EL (cell line): ENCODE results near the gene C1QTNF8.
"Not testable (repeated sequence)": the region's sequence is repeated elsewhere in the genome, so short reads cannot be mapped to it uniquely, and the experiment has no call there.

ENCODE experiments used
- DNase-seq: peaks from one replicate; pipeline ENCODE4 v3.0.0-alpha.2; 2016

C1QTNF8 gene

DNA sequence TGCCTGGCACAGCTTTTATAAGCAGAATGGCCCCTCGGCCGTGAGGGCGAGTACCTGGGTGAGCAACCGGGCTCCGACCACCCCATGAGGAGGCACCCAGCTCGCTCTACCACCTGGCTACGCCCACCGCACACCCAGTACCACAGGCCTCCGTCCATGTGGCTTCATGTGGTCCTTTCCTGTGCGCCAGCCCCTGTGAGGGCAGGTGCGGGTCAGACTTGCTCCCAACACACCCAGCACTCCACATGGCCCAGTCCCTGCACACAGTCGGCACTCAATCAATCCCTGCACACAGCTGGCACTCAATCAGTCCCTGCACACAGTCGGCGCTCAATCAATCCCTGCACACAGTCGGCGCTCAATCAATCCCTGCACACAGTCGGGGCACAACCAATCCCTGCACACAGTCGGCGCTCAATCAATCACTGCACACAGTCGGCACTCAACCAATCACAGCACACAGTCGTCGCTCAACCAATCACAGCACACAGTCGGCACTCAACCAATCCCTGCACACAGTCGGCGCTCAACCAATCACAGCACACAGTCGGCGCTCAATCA is 4.0 kb downstream of the C1QTNF8 start:
- DNase-seq = no peak

DNA sequence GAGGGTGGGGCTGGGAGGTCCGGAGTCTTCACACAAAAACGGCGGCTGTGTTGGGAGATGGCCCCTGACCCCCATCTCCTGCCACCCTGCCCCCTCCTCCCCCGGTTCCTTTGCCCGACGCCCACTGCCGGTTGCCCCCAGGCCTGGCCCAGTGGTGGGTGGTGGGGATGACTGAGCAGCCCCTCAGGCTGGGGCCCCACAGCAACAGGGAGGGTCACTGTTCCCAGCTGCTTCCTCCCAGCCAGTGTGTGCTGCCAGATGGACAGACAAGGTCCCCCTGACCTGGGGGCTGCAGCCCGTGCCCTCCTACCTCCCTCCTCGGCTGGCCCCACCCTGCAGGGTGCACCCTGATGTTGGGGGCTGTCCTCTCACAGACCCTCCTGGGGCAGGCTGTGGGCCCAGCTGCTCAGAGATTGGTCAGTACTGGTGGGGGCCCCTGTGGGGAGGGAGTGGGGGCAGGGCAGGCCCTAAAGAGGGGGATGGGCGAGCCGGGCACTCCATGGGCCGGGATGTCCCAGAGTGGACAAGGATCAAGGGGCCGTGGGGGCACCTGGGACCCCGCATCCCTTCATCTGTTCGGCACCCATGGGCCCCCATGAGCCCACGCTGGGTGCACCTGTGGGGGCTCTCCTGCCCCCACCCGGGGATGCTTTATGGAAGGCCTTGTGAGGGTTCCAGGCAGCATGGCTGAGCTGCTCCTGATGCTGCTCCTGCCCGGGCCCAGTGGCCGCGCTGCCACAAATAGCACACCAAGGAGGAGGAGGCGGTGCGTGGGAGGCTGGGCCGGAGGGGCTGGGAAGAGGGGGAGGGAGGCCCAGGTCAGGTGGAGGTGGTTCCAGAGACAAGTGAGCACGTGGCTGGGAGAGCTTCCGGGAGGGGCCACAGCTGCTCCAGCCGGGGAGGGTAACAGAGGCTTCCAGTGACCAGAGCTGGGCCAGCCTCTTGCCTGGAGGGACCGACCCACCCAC is 5.1 kb downstream of the C1QTNF8 start:
- DNase-seq = no peak

- no peak for DNase-seq
Measured at GRCh38 chr16:1089822-1090619, 6.0 kb downstream of the C1QTNF8 start.

GRCh38 chr16:1089439-1089821 is 6.6 kb downstream of the C1QTNF8 start:
- DNase-seq = no peak

GRCh38 chr16:1088295-1089170 is 7.5 kb downstream of the C1QTNF8 start:
- DNase-seq = no peak

GRCh38 chr16:1086443-1086842 is 9.6 kb downstream of the C1QTNF8 start:
- DNase-seq = not testable (repeated sequence)

DNA sequence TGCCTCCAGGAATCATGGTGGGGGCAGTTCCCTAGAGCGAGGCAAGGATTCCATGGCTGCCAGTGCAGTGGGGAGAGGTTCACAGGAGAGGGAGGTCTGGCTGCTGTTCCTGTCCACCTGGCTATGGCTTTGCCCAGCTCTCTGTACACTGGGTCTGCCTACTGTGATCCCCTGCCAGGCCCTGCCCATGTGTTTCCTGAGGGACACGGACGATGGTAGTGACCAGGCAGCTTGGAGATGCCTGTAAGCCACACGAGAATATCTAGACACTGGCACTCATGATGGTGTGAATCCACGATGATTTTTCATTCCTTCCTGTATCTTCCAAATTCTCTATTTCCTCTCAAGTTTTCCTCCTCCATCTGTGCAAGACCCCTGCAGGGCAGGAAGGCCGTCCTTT is 11.1 kb downstream of the C1QTNF8 start:
- DNase-seq = no peak

DNA sequence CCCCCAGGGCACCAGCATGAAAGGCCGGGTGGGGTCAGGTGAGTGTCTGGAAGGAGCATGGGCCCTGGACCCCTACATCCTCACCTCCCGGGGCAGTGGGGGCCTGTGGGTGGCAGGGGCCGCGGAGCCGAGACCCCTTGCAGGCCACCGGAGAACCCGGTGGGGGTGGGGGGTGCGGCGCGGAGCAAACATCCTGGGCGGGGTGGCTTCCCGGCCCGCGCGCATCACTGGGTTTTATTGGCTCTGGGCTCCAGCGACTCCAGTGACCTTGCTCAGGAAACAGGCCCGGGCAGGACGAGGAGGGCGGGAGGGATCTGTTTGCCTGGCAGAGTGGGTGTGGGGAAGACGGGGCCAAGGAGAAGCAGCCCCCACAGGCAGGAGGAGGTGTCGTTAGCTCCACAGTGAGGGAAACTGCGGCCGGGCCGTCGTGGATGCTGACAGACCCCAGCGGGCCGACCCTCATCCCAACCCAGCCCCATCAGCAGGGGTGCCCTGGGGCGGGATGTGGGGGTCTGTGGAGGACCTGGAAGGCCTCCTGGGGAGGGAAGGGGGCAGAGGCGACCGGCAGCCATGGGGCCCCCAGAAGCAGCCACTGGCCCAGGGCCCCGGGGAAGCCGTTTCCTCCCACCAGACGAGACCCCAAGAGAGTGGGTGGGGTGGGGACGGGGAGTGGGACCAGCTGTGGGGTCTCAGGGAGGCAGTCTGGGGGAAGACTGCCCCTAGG is 12.9 kb downstream of the C1QTNF8 start:
- peak; percentile 29 for DNase-seq

- DNase-seq = peak; percentile 60
Measured at GRCh38 chr16:1082266-1082951, 13.6 kb downstream of the C1QTNF8 start.

- no peak for DNase-seq
Measured at GRCh38 chr16:1081734-1082265, 14.2 kb downstream of the C1QTNF8 start.

- DNase-seq = no peak
Measured at GRCh38 chr16:1080801-1081733, 15.0 kb downstream of the C1QTNF8 start.

DNA sequence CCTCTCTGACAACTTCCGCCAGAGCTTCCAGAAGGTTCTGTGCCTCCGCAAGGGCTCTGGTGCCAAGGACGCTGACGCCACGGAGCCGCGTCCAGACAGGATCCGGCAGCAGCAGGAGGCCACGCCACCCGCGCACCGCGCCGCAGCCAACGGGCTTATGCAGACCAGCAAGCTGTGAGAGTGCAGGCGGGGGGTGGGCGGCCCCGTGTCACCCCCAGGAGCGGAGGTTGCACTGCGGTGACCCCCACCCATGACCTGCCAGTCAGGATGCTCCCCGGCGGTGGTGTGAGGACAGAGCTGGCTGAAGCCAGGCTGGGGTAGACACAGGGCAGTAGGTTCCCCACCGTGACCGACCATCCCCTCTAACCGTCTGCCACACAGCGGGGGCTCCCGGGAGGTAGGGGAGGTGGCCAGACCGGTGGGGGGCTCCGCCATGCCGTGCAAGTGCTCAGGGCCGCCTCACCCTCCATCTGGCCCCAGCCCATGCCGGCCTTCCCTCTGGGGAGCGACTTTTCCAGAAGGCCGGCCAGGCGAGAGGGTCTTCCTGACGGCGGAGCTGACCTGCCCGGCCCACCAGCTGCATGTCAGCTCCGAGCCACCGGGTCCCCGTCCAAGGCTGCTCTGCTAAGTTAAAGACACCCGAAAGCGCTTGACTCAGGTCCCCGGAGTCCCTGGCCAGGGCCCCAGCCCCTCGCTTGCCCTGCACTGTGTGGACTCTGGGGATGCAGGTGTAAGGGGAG is 16.1 kb downstream of the C1QTNF8 start:
- no peak for DNase-seq

GRCh38 chr16:1079341-1079740 is 16.7 kb downstream of the C1QTNF8 start:
- DNase-seq = no peak

DNA sequence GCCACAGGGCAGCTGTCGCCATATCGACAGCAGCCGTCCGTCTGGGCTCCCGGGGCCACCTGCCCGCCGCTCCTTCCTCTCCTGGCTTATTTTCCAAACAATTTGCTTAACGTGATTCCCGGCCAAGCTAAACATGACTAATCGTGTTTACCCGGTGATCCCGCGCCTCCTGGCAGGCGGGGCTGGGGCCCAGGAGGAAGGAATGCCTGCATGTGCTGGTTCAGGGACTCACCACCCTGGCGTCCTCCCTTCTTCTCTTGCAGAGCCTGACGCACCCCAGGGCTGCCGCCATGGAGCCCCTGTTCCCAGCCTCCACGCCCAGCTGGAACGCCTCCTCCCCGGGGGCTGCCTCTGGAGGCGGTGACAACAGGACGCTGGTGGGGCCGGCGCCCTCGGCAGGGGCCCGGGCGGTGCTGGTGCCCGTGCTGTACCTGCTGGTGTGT is 17.4 kb downstream of the C1QTNF8 start:
- DNase-seq = peak; percentile 26

- no peak for DNase-seq
Measured at GRCh38 chr16:1077877-1078578, 18.0 kb downstream of the C1QTNF8 start.

DNA sequence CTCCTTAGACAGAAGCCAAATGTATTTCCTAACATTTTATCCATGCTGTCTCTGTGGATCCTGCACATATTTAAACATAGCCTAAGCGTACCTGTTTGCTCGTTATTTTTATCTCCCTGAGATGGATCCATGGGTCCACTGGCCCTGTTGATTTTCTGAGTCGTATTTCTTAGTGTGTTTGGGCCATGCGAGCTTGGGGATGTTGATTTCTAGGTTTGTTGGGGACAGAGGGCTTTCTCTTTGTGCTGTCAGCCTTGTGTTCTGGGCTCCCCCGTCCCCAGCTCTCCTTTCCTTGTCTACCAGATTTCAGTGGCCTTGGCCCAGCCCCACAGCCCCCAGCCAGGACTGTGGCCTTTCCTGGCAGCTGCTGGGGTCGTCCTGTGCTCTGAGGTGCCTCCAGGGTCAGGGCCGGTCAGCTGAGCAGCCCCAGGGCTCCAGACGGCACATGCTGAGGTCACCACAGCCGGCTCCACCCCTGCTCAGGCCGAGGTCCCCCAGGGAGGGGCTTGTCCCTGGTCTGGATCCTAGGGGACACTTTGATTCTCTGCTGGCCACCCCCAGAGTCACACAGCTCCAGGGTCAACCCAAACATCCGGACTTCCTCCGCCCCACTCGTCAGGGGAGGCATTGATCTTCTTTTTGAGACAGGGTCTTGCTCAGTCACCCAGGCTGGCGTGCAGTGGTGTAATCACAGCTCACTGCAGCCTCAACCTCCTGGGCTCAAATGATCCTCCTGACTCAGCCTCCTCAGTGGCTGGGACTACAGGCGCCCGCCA is 19.1 kb downstream of the C1QTNF8 start:
- DNase-seq = no peak

DNA sequence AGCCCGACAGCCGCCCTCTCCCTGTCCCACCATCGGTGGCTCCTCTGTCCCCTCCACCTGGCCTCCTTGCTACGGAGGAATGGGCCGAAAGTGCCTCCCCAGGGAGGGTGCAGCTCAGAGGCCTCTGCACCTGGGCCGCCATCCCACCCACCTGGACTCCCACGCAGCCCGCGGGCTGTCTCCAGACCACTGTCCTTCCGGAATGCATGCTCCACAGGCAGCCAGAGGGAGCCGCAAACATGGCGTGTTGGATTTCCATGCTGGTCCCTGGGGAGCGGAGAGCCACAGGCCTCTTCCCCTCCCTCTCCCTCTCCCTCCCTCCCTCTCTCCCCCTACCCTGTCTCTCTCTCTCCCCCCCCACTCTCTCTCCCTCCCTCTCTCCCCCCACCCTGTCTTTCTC is 20.5 kb downstream of the C1QTNF8 start:
- no peak for DNase-seq

DNA sequence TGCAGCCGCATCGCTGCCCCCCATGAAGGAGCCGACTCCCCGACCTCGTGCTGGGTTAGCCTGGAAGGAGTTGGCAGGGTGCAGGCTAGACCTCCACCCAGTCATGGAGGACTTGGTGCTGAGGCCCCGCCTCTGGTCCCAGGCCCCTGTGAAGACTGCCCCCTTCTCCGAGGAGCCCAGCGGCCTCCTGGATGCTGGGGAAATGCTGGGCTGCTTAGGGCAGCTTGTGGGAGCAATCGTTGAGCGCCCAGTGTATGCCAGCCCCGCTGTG is 21.7 kb downstream of the C1QTNF8 start:
- no peak for DNase-seq
